Mesenchymal stem cell (in vitro differentiated cells and primary cell): ENCODE measurements around the gene OOSP1.

Source experiments
- DNase-seq: peaks from one replicate; pipeline ENCODE4 v3.0.0-alpha.2; 2013
- H2AFZ ChIP-seq: one replicate; pipeline ENCODE4 v1.6.1; 2013; ENCODE audit warnings: low read depth, mild to moderate bottlenecking, control low read depth, inconsistent platforms, low read length, moderate library complexity
- H2AK5ac ChIP-seq: 2 replicates; pipeline ENCODE4 v1.6.1; 2013; ENCODE audit warnings: low read length, moderate library complexity, mild to moderate bottlenecking, inconsistent platforms; ENCODE audit not compliant: severe bottlenecking
- H2BK120ac ChIP-seq: one replicate; pipeline ENCODE4 v1.6.1; 2013; ENCODE audit warnings: low read depth, mild to moderate bottlenecking, inconsistent platforms, low read length, moderate library complexity
- H2BK12ac ChIP-seq, 2 experiments: one replicate each; pipeline ENCODE4 v1.6.1; 2013; ENCODE audit warnings: inconsistent platforms in 2 of 2, low read length in 2 of 2, mild to moderate bottlenecking in 2 of 2, moderate library complexity in 2 of 2, control low read depth in 1 of 2
- H2BK15ac ChIP-seq: one replicate; pipeline ENCODE4 v1.6.1; 2013; ENCODE audit warnings: mild to moderate bottlenecking, low read depth, inconsistent platforms; ENCODE audit not compliant: poor library complexity, severe bottlenecking
- H2BK5ac ChIP-seq: 2 replicates; pipeline ENCODE4 v1.6.1; 2013; ENCODE audit warnings: low read depth, mild to moderate bottlenecking, low read length, control low read depth, inconsistent platforms; ENCODE audit not compliant: poor library complexity, severe bottlenecking
- H3K14ac ChIP-seq, 2 experiments: one replicate each; pipeline ENCODE4 v1.6.1; 2013; ENCODE audit warnings: inconsistent platforms in 2 of 2, low read length in 2 of 2, control low read depth in 1 of 2, mild to moderate bottlenecking in 1 of 2, moderate library complexity in 1 of 2
- H3K18ac ChIP-seq, 2 experiments: one replicate each; pipeline ENCODE4 v1.6.1; 2013; ENCODE audit warnings: inconsistent platforms in 2 of 2, low read length in 2 of 2, control low read depth in 1 of 2, low read depth in 1 of 2, mild to moderate bottlenecking in 1 of 2
- H3K23ac ChIP-seq, 2 experiments: one replicate each; pipeline ENCODE4 v1.6.1; 2013; ENCODE audit warnings: inconsistent platforms in 2 of 2, low read length in 2 of 2, mild to moderate bottlenecking in 2 of 2, moderate library complexity in 2 of 2, control low read depth in 1 of 2
- H3K27ac ChIP-seq: 2 replicates; pipeline ENCODE4 v1.5.1; 2013; ENCODE audit warnings: mild to moderate bottlenecking, moderate library complexity, low read length, control low read depth, inconsistent platforms; ENCODE audit not compliant: poor library complexity, severe bottlenecking
- H3K27me3 ChIP-seq, 2 experiments: 2 replicates each; pipeline versions ENCODE4 v1.6.1 to v1.7.0; 2013; ENCODE audit warnings: low read length in 2 of 2, mild to moderate bottlenecking in 2 of 2, moderate library complexity in 2 of 2, control low read depth in 1 of 2, inconsistent platforms in 1 of 2; ENCODE audit not compliant: control insufficient read depth in 1 of 2, insufficient read depth in 1 of 2
- H3K36me3 ChIP-seq, 2 experiments: 2 replicates each; pipeline versions ENCODE4 v1.6.1 to v1.7.0; 2013; ENCODE audit warnings: low read length in 2 of 2, control low read depth in 1 of 2, inconsistent platforms in 1 of 2, low read depth in 1 of 2, mild to moderate bottlenecking in 1 of 2; ENCODE audit not compliant: insufficient read depth in 2 of 2, control insufficient read depth in 1 of 2
- H3K4ac ChIP-seq, 2 experiments: one replicate each; pipeline ENCODE4 v1.6.1; 2013; ENCODE audit warnings: inconsistent platforms in 2 of 2, low read length in 2 of 2, mild to moderate bottlenecking in 2 of 2, moderate library complexity in 2 of 2, control low read depth in 1 of 2, low read depth in 1 of 2
- H3K4me1 ChIP-seq: 2 replicates; pipeline ENCODE4 v1.6.1; 2013; ENCODE audit warnings: low read depth, low read length, control low read depth; ENCODE audit not compliant: control insufficient read depth, insufficient read depth
- H3K4me2 ChIP-seq: 2 replicates; pipeline ENCODE4 v1.6.1; 2013; ENCODE audit warnings: low read length, mild to moderate bottlenecking, inconsistent platforms; ENCODE audit not compliant: poor library complexity, severe bottlenecking
- H3K4me3 ChIP-seq, 2 experiments: 2 replicates each; pipeline versions ENCODE4 v1.5.1 to v1.7.0; 2013; ENCODE audit warnings: low read length in 2 of 2, mild to moderate bottlenecking in 2 of 2, control low read depth in 1 of 2, low read depth in 1 of 2; ENCODE audit not compliant: insufficient read depth in 1 of 2
- H3K79me1 ChIP-seq: replicated peaks from 2 replicates; pipeline ENCODE4 v1.6.1; 2013; ENCODE audit warnings: mild to moderate bottlenecking, control low read depth, low read length, inconsistent platforms; ENCODE audit not compliant: poor library complexity, severe bottlenecking
- H3K9ac ChIP-seq: 2 replicates; pipeline ENCODE4 v1.7.0; 2013; ENCODE audit warnings: mild to moderate bottlenecking, low read length, moderate library complexity
- H3K9me3 ChIP-seq: 2 replicates; pipeline ENCODE4 v1.7.0; 2013; ENCODE audit warnings: mild to moderate bottlenecking, low read length; ENCODE audit not compliant: control insufficient read depth
- H4K8ac ChIP-seq: one replicate; pipeline ENCODE4 v1.6.1; 2013; ENCODE audit warnings: inconsistent platforms, mild to moderate bottlenecking, low read length, moderate library complexity
- H4K91ac ChIP-seq: one replicate; pipeline ENCODE4 v1.6.1; 2013; ENCODE audit warnings: mild to moderate bottlenecking, low read length, inconsistent platforms
- WGBS: methylation state at CpG from one replicate; pipeline ENCODE4 v1.1.7; 2013; ENCODE audit warnings: mixed read lengths; 5-methylcytosine and 5-hydroxymethylcytosine counted together

The OOSP1 gene

GRCh38 chr11:59999691-60000090, 61.5 kb downstream of the OOSP1 start:
- Histone ChIP-seq H3K18ac (no peak overlapping the region), H4K91ac (no peak overlapping the region), H3K23ac (no peak overlapping the region), H3K4me2 (no peak overlapping the region), H3K79me1 (no peaks in the 10 kb centered on the region), H3K4ac (no peak overlapping the region), H3K9ac (no peak overlapping the region), H3K9me3 (peaks cover 7% of the 10 kb centered on the region), H3K27me3 (no peaks in the 10 kb centered on the region), H2BK5ac (no peak overlapping the region), H3K4me3 (no peak overlapping the region), H2AFZ (no peak overlapping the region), H2BK120ac (no peak overlapping the region), H3K36me3 (no peaks in the 10 kb centered on the region), H3K14ac (no peak overlapping the region), H3K4me1 (no peaks in the 10 kb centered on the region), H2AK5ac (no peak overlapping the region), H2BK12ac (no peak overlapping the region), H2BK15ac (no peak overlapping the region), H4K8ac (no peak overlapping the region), H3K27ac (no peak overlapping the region)
- 65% methylated on average over 4 of the region's 4 CpGs for WGBS
- no peak for DNase-seq

DNA sequence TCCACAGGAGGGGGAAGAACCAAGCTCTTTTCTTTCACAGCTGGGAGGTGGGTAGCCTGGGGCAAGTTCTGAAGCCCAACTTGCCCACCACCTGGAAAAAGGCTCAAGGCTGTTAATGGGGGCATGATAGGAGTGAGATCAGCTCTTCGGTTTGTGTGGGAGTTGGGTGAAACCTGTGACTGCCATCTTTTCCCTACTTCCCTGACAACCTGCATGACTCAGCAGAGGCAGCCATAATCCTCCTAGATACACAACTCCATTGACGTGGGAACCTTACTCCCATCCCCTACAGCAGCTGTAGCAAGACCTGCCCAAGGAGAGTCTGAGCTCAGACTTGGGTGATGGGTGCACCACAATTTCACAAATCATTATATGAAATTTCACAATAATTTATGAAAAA, 65.5 kb downstream of the OOSP1 start:
- H3K4me2 ChIP-seq: no peak overlapping the region

DNA sequence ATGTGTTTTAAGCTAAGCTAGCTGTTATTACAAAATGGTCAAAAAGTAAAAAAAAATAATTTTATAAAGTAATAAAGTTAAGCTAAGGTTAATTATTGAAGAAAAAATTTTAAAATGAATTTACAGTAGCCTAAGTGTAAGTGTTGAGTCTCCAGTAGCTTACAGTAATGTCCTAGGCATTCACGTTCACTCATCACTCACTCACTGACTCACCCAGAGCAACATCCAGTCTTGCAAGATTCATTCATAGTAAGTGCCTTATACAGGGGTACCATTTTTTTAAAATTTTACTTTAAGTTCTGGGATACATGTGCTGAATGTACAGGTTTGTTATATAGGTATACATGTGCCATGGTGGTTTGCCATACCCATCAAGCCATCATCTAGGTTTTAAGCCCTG, 67.1 kb downstream of the OOSP1 start:
- Histone ChIP-seq H2AFZ (no peak overlapping the region), H3K14ac (no peak overlapping the region)
- WGBS: no CpG with 5 or more reads among the region's 1 CpG

More for the DNA sequence above, 65.5 kb downstream of the OOSP1 start:
- Histone ChIP-seq H3K4me3 (no peak overlapping the region), H3K27ac (no peak overlapping the region), H2AK5ac (no peak overlapping the region), H2BK120ac (no peak overlapping the region), H2BK12ac (no peak overlapping the region), H3K4me1 (no peaks in the 10 kb centered on the region), H3K9ac (no peak overlapping the region), H3K79me1 (no peaks in the 10 kb centered on the region), H3K9me3 (peaks cover 3% of the 10 kb centered on the region), H2BK5ac (no peak overlapping the region), H2BK15ac (no peak overlapping the region), H3K14ac (no peak overlapping the region), H4K91ac (no peak overlapping the region), H3K27me3 (no peaks in the 10 kb centered on the region), H3K36me3 (no peaks in the 10 kb centered on the region), H2AFZ (no peak overlapping the region), H3K18ac (no peak overlapping the region), H3K23ac (no peak overlapping the region), H4K8ac (no peak overlapping the region), H3K4ac (no peak overlapping the region)
- DNase-seq: no peak
- WGBS: 61% methylated on average over 2 of the region's 2 CpGs

More for the DNA sequence above, 67.1 kb downstream of the OOSP1 start:
- no peaks in the 10 kb centered on the region for H3K79me1 ChIP-seq
- H4K8ac ChIP-seq: no peak overlapping the region
- H3K23ac ChIP-seq: no peak overlapping the region
- no peak overlapping the region for H2BK15ac ChIP-seq
- H2BK120ac ChIP-seq: no peak overlapping the region
- no peak overlapping the region for H2BK5ac ChIP-seq
- H3K4me3 ChIP-seq: no peak overlapping the region
- no peak overlapping the region for H3K4ac ChIP-seq
- no peak overlapping the region for H3K27ac ChIP-seq
- H3K9me3 ChIP-seq: no peaks in the 10 kb centered on the region
- H3K4me1 ChIP-seq: no peaks in the 10 kb centered on the region
- no peaks in the 10 kb centered on the region for H3K27me3 ChIP-seq
- no peak overlapping the region for H2AK5ac ChIP-seq
- no peak overlapping the region for H3K9ac ChIP-seq
- no peak overlapping the region for H2BK12ac ChIP-seq
- H3K4me2 ChIP-seq: no peak overlapping the region
- no peak for DNase-seq
- no peaks in the 10 kb centered on the region for H3K36me3 ChIP-seq
- no peak overlapping the region for H3K18ac ChIP-seq
- H4K91ac ChIP-seq: no peak overlapping the region
